Gastrocnemius medialis (tissue), 4 donors: ENCODE data around the gene SNAI1. TPM values are rescaled to one million over a fixed set of nuclear protein-coding genes. Genes with fewer than 3 reads are reported as not detected.

ENCODE experiments used
- ATAC-seq, 2 donors: fragments of 150-250 bp; one replicate each; pipeline ENCODE4 v1.9.1; 2016
- DNase-seq, 2 donors: peaks; one replicate each; pipeline ENCODE4 v3.0.0-alpha.2; 2019
- H3K27ac ChIP-seq, 4 donors: fragments of 200-600 bp; sonication (generic); 1 replicate in 1 of 4; 2 replicates in 3 of 4; pipeline ENCODE4 v1.5.1; 2016 to 2018; ENCODE audit warnings: mild to moderate bottlenecking in 2 of 4, moderate library complexity in 1 of 4
- H3K27me3 ChIP-seq, 3 donors: fragments of 200-600 bp; sonication (generic) in 2 of 3; 1 replicate in 1 of 3; 2 replicates in 2 of 3; pipeline versions ENCODE4 v1.5.1 to v1.6.0; 2016 to 2019; ENCODE audit warnings: mild to moderate bottlenecking in 1 of 3, moderate library complexity in 1 of 3
- H3K36me3 ChIP-seq, 2 donors: fragments of 200-600 bp; sonication (generic) in 1 of 2; one replicate each; pipeline ENCODE4 v1.5.1; 2017 to 2018
- H3K4me1 ChIP-seq, 2 donors: fragments of 200-600 bp; sonication (generic) in 1 of 2; one replicate each; pipeline ENCODE4 v1.5.1; 2016 to 2017; ENCODE audit warnings: mild to moderate bottlenecking in 2 of 2
- H3K4me3 ChIP-seq, 4 donors: fragments of 200-600 bp; sonication (generic) in 3 of 4; 1 replicate in 1 of 4; 2 replicates in 3 of 4; pipeline ENCODE4 v1.5.1; 2016 to 2019; ENCODE audit warnings: mild to moderate bottlenecking in 2 of 4
- H3K9me3 ChIP-seq, 3 donors: fragments of 200-600 bp; sonication (generic) in 2 of 3; 1 replicate in 1 of 3; 2 replicates in 2 of 3; pipeline ENCODE4 v1.5.1; 2016 to 2019
- CTCF ChIP-seq, 5 experiments: fragments of 450-650 bp in 3 of 5; fragments of 200-600 bp in 2 of 5; sonication (generic) in 2 of 5; IDR thresholded peaks in 4 of 5; conservative IDR thresholded peaks in 1 of 5; 1 replicate in 4 of 5; 2 replicates in 1 of 5; pipeline ENCODE4 v1.5.1; 2016 to 2019; ENCODE audit warnings: antibody characterized with exemption in 5 of 5, mild to moderate bottlenecking in 3 of 5, moderate library complexity in 3 of 5
- POLR2A ChIP-seq, 2 donors: fragments of 450-650 bp; IDR thresholded peaks; one replicate each; pipeline ENCODE4 v1.6.1; 2017; ENCODE audit warnings: antibody characterized with exemption in 2 of 2, mild to moderate bottlenecking in 2 of 2, moderate library complexity in 2 of 2
- in situ Hi-C, 4 donors: fragments of 200-750 bp; cut with MboI; loops; one replicate each; pipeline versions ENCODE4 v1.15.0 to v1.8.0; 2017; ENCODE audit warnings: low sequenced_read_pairs in 4 of 4
- intact Hi-C: fragments of 100-400 bp; cut with DNase I; formaldehyde crosslinking; loops from one replicate; pipeline ENCODE4 v1.15.1; 2023; ENCODE audit warnings: low total_unique reads
- total RNA-seq, 4 donors: library from RNA; depleted of rRNA; stranded (reverse); fragments of >200 nt; gene quantifications; one replicate each; pipeline versions ENCODE4 v1.1.0 to v1.2.3, GENCODE V29; 2016

The SNAI1 gene
- 1 to 10 TPM in 3 of 4 donors, under 1 TPM in 1; 0.61 to 3.5 (median 1.3) TPM for total RNA-seq

GRCh38 chr20:49982346-49983122 is at the start of gene SNAI1:
Gene SNAI1, plus strand, starts transcription at chr20:49982980. Its CDS starts 80 bp downstream, at chr20:49983060.
- ATAC-seq (peak; percentile 83 to 86), DNase-seq (peak; percentile 71 to 79)
- Histone ChIP-seq H3K27ac (peak within 1 kb of the TSS; percentile 75 to 81 (median 78)), H3K4me3 (peak within 1 kb of the TSS; percentile 48 to 69 (median 56)), H3K36me3 (no peaks in the 10 kb centered on the region), H3K4me1 (peaks cover 28 to 38% of the 10 kb centered on the region in 2 donors), H3K9me3 (no peaks in the 10 kb centered on the region), H3K27me3 (no peaks in the 10 kb centered on the region)
- TF ChIP-seq POLR2A (IDR thresholded peaks at IDR 0.05) (peak; percentile 77), CTCF (IDR thresholded peaks at IDR 0.05 in 4 of 5, conservative IDR thresholded peaks at IDR 0.05 in 1 of 5) (peak; percentile 39 to 80 (median 71))
- intact Hi-C loops, result loop anchor here (5.0 kb wide), 2 partner anchors 105 to 185 kb away; no protein-coding TSS in a partner anchor
- in situ Hi-C loops, result loop anchor here in 2 of 4 donors (5.0 to 10.0 kb wide), 2 partner anchors 90 to 182 kb away; no protein-coding TSS in a partner anchor

- peak; percentile 24 to 28 for ATAC-seq
- peak overlapping the region; percentile 88 to 99 (median 96) for H3K4me3 ChIP-seq
- H3K9me3 ChIP-seq, result no peaks in the 10 kb centered on the region
- in situ Hi-C loops (no loop called here), intact Hi-C loops (loop anchor here (2.0 to 10.0 kb wide), 2 partner anchors 21 to 999 kb away; partner anchors contain the start of genes ADNP and SPATA2)
- peaks cover 0 to 5% of the 10 kb centered on the region in 2 donors for H3K36me3 ChIP-seq
- H3K27ac ChIP-seq, result peak overlapping the region; percentile 95 to 100 (median 98)
- H3K27me3 ChIP-seq, result no peaks in the 10 kb centered on the region
- peaks cover 37 to 39% of the 10 kb centered on the region in 2 donors for H3K4me1 ChIP-seq
- DNase-seq, result no peak
- TF ChIP-seq CTCF (IDR thresholded peaks at IDR 0.05 in 4 of 5, conservative IDR thresholded peaks at IDR 0.05 in 1 of 5) (no peak), POLR2A (IDR thresholded peaks at IDR 0.05) (no peak)
Measured at GRCh38 chr20:49935746-49936152, 47.0 kb upstream of the SNAI1 start.

- no peaks in the 10 kb centered on the region for H3K27me3 ChIP-seq
- in situ Hi-C loops, result no loop called here
- H3K27ac ChIP-seq, result peak within 1 kb of the TSS; percentile 95 to 100 (median 98)
- H3K36me3 ChIP-seq, result peaks cover 0 to 11% of the 10 kb centered on the region in 2 donors
- peak within 1 kb of the TSS; percentile 88 to 99 (median 96) for H3K4me3 ChIP-seq
- intact Hi-C loops, result loop anchor here (2.0 to 10.0 kb wide), 2 partner anchors 22 to 998 kb away; partner anchors contain the start of genes ADNP and SPATA2
- H3K9me3 ChIP-seq, result no peaks in the 10 kb centered on the region
- peak; percentile 88 to 89 for DNase-seq
- peak in 2 of 5 experiments; percentile 16 to 21 for TF ChIP-seq CTCF (IDR thresholded peaks at IDR 0.05 in 4 of 5, conservative IDR thresholded peaks at IDR 0.05 in 1 of 5)
- peak; percentile 98 to 99 for TF ChIP-seq POLR2A (IDR thresholded peaks at IDR 0.05)
- H3K4me1 ChIP-seq, result peaks cover 44 to 45% of the 10 kb centered on the region in 2 donors
- peak; percentile 84 to 87 for ATAC-seq
Measured at GRCh38 chr20:49936153-49937026, 46.4 kb upstream of the SNAI1 start, which contains the start of gene RNF114. Gene RNF114, plus strand, starts transcription at chr20:49936397. Its CDS starts 16 bp downstream, at chr20:49936413.
